GM13977 (cell line): Measurements from ENCODE around the gene BNC2.

Experiments used
- DNase-seq: peaks from one replicate; pipeline ENCODE4 v3.0.0; 2012; ENCODE audit warnings: low spot score
- CTCF ChIP-seq: IDR thresholded peaks from 2 replicates; pipeline ENCODE4 v1.5.1; 2012; ENCODE audit warnings: mild to moderate bottlenecking, control low read depth; ENCODE audit not compliant: insufficient read depth; ENCODE audit errors: extremely low read depth, missing control alignments
- in situ Hi-C: fragments of 300-500 bp; cut with MboI; formaldehyde crosslinking; loops from one replicate; pipeline ENCODE4 v1.12.0; 2022; ENCODE audit warnings: low sequenced_read_pairs, low pct_unique_long_range_greater_than_20kb, mixed read lengths, inconsistent platforms; ENCODE audit not compliant: unreplicated experiment

The BNC2 gene

GRCh38 chr9:16718952-16719351, 151.5 kb downstream of the BNC2 start:
- no peak for TF ChIP-seq CTCF
- DNase-seq, result no peak
- in situ Hi-C loops, result no loop called here

GRCh38 chr9:16718296-16718695, 152.2 kb downstream of the BNC2 start:
- no peak for DNase-seq
- TF ChIP-seq CTCF, result no peak
- in situ Hi-C loops, result no loop called here

- no peak for TF ChIP-seq CTCF
- DNase-seq, result no peak
- in situ Hi-C loops, result no loop called here
Measured at GRCh38 chr9:16716601-16717000, 153.9 kb downstream of the BNC2 start.

DNA sequence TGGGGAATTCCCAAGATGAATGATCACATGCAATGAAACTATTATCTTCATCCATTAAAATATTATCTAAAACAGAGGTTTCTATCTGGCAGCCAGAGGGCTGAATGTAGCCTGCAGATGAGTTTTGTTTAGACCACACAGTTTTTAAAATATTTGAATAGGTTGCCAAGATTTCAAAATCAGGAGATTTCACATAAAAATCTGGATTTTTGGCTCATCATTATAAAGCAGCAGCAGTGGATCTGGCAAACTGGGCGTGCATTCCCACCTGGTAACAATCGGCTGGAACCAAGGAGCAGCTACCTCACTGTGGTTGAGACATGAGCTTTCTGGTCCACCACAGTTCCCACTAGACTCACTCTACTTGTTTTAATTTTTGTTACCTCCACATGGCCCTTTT, 155.1 kb downstream of the BNC2 start:
- DNase-seq, result no peak
- in situ Hi-C loops, result no loop called here
- TF ChIP-seq CTCF, result no peak

- DNase-seq, result no peak
- no peak for TF ChIP-seq CTCF
- in situ Hi-C loops, result no loop called here
Measured at GRCh38 chr9:16712787-16713186, 157.7 kb downstream of the BNC2 start.

DNA sequence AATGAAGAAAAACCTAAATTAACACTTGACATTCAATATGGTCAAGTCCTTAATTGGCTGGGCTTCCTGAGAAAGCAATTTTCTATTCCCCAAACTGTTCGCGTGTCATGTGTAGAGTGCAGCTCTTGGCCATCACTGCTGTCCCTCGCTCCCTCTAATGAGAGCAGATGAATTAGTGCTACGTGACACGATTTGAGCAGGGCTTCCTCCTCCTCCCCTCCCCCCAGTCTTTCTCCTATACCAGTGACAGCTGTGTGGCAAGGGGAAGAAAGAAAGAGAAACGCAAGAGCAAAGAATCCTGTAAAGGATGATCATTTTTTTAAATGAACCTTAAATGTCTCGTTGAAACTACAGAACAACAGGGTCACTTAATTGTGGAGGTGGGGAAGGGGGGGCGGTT, 159.6 kb downstream of the BNC2 start:
- TF ChIP-seq CTCF, result no peak
- in situ Hi-C loops, result no loop called here
- no peak for DNase-seq

DNA sequence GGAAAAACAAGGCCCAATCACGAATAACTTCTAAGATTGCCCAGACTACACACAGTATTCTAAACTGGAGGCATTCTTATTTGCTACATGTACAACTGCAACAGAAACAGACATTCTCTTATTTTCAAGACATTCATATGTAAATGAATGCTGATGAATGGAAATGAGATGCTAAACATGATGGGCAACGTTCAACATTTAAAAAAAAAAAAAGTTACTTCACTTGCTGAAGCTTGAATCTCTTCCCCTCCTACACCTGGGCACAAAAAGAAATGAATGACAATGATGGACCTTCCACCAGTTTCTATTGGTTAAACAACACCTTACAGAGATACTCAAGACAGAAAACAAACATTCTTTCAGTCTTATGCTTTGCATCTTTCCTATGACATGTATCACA, 160.5 kb downstream of the BNC2 start:
- no peak for TF ChIP-seq CTCF
- DNase-seq, result no peak
- in situ Hi-C loops, result no loop called here
